HG02885 (cell line): ENCODE data around the gene MACC1.
"Not testable (repeated sequence)": the region's sequence is repeated elsewhere in the genome, so short reads cannot be mapped to it uniquely, and the experiment has no call there.

Experiments used
- ATAC-seq: cut with Tn5 transposase; IDR thresholded peaks from one replicate; pipeline ENCODE4 v1.9.1; 2021; ENCODE audit warnings: mild to moderate bottlenecking; ENCODE audit not compliant: unreplicated experiment, poor library complexity

MACC1 gene

DNA sequence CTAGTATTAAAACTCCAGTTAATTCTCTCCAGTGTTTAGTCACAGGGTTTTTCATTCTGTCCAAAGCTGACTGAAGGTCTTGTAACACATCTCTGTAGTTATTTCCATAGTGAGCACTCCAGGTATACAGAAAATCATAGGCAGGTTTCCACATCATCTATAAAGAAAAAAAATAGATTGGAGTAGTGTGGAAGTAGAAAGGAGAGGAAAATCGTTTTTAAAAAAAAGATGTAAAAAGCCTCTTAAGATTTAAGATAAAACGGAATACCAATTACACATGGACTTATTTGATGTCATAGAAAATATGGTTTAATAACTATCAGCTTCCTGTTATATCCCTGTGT, 76.2 kb downstream of the MACC1 start:
- no peak for ATAC-seq

DNA sequence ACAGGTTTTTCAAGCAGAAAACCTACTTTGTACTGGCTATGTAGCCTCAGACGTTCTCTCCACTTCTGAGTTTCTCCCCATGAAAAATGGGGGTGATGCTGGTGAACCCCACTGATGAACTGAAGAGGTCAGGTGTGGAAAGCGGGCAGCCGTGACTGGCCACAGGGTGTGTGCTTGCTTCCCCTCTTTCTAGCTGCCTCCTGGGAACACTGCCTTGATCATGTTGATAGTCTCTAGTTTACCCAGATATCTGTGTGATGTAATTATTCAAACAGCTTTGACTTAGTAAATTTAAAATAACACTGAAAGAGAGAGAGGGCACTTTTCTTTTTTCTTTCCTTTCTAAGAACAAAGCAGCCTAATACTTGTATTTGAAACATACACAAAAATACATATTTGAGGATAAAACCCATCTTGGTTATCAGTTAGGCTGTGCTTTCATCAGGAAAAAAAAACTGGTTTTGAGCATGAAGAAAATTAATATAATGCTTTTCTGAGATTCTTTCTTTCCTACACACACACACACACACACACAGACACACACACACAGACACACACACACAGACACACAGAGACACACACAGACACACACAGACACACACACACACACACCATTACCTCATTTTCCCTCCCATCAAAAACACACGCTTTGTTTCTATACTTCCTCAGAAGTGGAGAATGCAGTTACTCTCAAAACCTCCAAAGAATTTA, 76.7 kb downstream of the MACC1 start:
- no peak for ATAC-seq

DNA sequence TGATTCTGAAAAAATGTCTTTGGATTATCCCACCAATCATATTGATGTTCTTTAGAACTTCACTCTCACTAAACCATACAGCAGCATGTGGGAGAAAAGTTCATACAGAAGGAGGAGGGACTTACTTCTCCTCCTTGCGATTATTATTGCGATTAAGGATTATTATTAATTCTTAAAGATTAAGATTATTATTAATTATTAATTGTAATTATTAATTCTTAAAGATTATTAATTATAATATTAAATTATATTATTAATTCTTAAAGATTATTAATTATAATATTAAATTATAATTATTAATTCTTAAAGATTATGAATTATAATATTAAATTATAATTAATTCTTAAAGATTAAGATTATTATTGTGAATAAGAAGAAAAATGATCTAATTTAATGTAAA, 80.5 kb downstream of the MACC1 start:
- no peak for ATAC-seq

DNA sequence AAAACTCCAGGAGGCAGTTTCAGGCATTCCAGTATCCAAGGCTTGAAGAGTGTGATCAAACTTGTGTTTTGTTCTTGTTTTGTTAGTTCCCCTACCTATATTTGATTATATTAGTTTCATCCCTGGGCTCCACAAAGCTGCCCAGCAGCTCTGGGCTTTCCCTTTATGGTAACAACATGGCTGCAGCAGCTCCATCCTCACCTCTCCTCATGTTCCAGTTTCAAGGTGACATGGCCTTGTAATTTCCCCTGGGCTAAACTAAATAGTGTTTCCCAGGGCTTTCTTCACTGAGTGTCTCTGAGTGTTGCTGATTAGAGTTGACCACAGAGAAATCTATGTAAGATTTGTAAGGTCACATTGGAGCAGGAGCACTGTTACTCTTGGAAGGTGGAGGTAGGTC, 83.4 kb downstream of the MACC1 start:
- peak; percentile 34 for ATAC-seq

DNA sequence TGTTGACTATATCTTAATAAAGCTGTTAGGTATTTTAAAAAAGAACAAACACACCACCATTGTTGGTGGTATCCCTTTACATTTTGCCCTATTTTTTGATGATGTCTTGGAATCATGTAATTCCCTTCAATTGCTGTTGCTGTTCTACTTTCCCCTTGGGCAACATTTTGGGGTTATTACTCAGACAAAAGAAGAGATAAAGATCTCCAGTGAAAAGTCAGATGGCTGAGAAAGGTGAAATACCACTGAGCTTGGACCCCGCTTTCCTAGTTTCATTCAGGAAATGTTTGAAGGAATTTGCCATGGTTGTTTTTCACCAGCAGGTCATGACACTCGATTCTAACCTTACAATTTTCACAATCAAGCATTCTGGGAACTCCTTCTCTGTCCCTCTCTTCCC, 84.6 kb downstream of the MACC1 start:
- ATAC-seq: no peak

DNA sequence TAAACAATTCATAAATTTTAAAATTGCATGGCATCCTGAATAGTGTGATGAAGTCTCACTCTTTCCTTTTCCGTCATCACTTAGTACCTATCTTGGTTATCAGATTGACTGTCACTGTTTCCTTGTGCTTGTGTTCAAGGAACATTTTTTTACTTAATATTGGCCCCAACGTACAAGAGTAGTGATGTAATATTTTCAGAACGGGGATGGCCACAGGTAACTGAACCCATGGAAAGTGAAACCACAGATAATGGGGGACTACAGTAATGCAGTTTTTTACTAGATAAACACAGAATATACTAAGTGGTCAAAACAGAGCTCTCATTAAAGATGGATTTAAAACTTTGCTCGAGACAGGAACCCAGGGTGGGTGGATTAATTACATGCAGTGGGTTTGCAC, 85.4 kb downstream of the MACC1 start:
- peak; percentile 80 for ATAC-seq

DNA sequence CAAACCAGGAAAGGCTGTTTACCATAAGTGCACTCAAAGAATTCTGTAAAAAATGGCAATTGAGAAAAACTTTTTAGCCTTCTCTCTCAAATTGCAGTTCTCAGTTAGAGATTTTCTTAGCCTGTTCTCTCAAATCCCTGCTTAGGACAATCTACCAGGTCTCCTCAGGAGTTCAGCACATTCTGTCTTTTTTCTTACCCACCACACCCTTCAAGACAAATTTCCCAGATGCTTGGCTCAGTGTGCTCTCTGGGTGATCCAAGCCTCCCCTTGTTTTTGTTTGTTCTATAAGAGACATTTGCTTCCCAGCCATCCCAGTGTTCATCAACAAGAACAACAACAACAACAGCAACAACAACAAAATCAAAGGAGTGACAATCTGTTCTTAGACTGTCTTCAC, 87.3 kb downstream of the MACC1 start:
- ATAC-seq: no peak

DNA sequence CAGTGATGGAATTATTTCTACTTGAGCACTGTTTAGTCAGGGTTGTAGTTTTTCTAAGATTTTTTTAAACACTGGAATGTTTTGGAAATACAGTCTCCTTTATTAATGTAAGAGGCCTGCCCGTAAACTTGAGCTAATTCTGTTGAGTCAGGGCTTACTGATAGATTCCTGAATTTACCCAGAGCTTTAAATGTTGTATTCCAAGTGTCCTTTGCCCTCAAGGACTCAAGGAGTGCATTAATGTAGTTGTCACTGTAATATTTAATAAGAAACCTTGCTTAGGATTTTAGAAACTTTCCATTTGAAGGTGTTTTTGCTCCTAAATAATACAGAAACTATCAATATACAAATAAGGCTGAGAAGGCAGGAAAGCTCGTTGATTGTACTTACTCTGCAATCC, 89.2 kb downstream of the MACC1 start:
- ATAC-seq: no peak

DNA sequence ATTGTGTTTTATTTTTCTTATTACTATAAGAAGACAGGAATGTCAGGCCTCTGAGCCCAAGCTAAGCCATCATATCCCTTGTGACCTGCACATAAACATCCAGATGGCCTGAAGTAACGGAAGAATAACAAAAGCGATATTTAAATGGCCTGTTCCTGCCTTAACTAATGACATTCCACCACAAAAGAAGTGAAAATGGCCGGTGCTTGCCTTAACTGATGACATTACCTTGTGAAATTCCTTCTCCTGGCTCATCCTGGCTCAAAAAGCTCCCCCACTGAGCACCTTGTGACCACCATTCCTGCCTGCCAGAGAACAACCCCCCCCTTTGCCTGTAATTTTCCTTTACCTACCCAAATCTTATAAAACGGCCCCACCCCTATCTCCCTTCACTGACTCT, 91.1 kb downstream of the MACC1 start:
- ATAC-seq: not testable (repeated sequence)

DNA sequence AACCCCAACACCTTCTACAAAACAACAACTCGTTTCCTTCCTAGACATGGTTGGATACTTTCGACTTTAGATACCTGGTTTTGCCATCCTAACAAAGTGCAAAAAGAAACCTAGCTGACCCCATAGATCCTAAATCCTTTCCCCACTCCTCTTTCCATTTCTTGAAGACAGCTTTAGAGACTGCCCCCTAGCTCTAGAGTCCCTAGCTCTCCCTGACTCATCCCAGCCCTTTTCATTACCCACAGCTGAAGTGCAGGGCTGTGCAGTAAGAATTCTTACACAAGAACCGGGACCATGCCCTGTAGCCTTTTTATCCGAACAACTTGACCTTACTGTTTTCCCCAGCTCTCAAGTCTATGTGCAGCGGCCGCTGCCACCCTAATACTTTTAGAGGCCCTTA, 93.1 kb downstream of the MACC1 start:
- ATAC-seq: not testable (repeated sequence)

DNA sequence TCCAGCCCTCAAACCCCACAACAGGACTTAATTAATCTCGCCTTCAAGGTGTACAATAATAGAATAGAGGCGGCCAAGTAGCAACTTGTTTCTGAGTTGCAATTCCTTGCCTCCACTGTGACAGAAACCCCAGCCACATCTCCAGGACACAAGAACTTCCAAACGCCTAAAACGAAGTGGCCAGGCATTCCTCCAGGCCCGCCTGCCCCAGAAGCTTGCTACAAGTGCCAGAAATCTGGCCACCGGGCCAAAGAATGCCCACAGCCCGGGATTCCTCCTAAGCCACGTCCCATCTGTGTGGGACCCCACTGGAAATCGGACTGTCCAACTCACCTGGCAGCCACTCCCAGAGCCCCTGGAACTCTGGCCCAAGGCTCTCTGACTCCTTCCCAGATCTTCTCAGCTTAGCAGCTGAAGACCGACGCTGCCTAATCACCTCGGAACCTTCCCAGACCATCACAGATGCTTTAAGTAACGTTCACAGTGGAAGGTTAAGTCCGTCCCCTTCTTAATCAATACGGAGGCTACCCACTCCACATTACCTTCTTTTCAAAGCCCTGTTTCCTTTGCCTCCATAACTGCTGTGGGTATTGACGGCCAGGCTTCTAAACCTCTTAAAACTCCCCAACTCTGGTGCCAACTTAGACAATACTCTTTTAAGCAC, 94.4 kb downstream of the MACC1 start:
- not testable (repeated sequence) for ATAC-seq

DNA sequence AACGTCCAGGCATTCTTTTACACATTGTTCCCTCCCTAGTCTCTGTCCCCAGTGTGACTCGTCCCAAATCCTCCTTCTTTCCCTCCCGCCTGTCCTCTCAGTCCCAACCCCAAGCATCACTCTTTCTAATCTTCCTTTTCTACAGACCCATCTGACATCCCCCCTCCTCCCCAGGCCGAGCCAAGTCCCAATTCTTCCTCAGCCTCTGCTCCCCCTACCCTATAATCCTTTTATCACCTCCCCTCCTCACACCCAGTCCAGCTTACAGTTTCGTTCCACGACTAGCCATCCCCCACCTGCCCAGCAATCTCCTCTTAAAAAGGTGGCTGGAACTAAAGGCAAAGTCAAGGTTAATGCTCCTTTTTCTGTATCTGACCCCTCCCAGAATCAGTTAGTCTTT, 95.1 kb downstream of the MACC1 start:
- ATAC-seq: no peak

DNA sequence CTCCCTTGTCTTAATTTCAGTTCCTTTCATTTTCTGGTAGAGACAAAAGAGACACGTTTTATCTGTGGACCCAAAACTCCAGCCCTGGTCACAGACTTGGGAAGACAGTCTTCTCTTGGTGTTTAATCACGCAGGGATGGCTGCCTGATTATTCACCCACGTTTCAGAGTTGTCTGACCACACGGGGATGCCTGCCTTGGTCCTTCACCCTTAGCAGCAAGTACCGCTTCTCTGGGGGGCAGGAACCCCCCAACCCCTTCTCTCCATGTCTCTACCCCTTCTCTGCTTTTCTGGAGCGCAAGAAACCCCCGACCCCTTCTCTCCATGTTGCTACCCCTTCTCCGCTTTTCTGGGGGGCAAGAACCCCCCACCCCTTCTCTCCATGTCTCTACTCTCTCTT, 95.8 kb downstream of the MACC1 start:
- no peak for ATAC-seq

DNA sequence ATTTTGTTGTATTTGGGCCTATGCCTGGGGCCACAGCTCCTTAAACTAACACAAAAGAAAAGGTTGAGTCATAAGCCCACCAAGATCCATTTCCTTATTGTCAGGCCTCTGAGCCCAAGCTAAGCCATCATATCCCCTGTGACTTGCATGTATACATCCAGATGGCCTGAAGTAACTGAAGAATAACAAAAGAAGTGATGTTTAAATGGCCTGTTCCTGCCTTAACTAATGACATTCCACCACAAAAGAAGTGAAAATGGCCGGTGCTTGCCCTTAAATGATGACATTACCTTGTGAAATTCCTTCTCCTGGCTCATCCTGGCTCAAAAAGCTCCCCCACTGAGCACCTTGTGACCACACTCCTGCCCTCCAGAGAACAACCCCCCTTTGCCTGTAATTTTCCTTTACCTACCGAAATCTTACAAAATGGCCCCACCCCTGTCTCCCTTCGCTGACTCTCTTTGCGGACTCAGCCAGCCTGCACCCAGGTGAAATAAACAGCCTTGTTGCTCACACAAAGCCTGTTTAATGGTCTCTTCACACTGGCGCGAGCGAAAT, 96.5 kb downstream of the MACC1 start:
- ATAC-seq: not testable (repeated sequence)

DNA sequence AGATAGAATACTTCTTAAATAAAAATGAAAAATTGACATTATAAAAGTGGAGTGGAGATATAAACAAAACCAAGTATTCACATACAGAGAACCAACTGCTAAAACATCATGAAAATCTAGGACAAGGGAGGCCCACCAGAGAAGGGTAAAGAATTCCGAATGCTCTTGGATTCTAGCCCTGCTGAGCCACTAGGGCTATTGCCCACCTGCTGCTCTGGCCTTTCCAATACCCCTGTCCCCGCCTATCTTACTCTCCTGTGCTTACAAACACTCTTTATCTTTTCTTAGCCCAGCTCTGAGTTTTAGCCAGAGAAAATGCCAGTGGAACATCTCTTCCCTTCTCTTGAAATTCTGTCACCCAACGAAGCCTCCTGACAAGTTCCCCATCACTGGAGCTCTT, 100.3 kb downstream of the MACC1 start:
- no peak for ATAC-seq

DNA sequence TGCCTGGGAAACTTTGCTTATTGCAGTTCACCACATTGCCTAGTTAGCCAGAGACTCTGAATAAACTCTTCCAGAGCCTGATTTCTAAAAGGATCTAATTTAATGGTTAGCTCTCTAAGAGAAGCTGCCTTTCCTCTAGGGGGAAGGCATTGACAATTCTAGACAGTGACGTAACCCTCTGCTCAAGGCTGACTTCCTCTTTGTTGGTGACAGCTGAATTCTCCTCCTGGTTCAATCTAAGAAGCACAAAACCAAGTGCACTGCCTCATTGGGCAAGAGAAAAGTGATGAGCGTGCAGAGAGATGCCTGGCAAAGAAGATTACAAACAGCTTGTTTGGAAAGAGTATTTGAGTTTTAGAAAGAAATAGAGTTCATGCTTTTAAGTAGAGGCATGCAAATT, 102.7 kb downstream of the MACC1 start:
- ATAC-seq: peak; percentile 89

DNA sequence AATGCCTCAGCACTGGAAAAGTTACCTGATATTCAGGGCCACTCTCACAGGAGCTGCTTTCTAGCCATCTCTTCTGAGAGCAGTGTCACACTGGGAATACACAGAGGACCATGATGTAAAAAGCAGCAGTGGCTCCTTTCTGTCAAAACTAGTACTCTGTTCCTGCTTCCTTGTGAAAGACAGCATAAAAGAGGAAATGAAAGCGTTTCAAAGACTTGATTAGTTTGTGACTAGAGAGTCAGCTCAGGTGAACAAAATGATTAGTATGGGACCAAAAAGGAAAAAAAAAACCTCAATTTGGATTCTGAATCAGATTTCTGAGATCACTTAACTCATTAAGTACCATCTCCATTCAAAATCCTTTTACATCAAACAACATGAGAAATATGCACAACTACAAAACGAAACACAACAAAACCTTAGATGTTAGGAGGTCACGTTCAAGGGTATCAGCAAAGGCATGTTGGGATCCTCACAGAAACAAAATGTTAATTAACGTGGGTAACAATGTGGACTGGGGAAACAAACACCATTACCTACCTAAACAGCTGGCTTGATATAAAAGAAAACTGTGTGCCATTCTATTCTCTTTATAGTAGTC, 103.7 kb downstream of the MACC1 start:
- peak; percentile 91 for ATAC-seq

DNA sequence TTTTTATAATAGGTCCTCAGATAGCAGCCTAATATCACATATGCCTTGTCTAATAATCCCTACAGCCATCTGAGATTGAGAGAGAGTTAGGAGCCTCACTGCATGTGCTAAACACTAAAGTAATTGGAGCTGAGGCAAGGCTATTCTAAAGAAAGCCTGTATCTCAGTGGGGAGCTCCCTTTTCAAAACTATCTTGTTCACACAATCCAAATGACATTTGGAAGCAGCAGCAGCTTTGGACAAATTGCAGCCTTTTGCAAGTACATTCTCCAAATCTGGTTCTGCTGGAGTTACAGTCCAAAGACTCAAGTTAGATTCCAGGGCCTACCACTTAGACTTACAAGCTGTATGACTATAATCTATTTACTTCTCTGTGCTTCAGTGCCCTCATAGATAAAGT, 104.5 kb downstream of the MACC1 start:
- no peak for ATAC-seq

DNA sequence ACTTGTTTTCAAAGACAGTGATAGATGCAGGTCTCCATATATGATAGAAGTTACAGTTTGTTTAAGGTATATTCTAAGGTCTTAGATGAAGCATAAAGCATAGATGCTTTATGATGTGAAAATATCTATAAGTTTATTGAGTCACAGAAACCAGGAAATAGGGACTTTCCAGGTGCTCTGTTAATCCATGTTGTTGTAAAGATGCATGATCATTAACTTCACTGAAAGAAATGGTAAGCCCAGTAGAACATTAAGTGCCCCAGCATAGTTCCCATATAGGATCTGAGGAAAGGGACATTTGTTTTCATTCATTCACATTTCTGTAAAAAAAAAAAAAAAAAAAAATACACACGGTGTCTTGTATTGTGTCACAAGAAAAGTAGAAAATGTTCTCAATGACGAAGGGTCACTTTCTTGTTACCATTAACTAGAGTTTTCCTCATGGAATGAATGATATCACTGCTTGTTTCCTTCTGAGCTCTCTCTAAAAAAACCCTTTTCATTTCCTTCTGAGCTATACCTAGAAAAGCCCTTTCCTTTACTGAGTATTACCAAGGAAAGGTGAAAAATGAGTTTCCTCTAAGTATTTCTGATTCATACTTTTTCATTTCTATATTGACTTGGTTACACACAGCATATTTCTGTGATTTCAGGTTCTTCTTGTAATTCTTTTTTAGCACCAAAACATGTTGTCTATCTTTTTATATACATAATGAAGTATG, 105.2 kb downstream of the MACC1 start:
- no peak for ATAC-seq

DNA sequence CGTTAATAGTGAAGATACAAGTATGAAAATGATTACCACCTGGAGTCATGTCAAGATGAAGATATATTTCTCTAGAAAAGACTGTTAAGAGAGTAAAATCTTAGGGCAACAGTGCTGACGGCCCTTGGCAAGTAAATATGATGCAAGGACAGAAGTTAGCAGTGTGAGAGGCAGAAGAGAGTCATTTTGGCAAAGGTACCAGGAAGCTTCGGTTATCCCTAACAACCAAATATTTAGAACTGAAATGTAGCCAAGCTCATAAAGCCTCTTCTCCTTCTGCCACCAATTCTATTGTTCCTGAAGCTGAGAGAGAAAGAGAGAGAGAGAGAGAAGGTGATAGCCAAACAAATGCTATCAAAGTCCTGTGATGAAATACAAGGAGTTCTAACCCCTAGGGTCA, 109.6 kb downstream of the MACC1 start:
- ATAC-seq: no peak

DNA sequence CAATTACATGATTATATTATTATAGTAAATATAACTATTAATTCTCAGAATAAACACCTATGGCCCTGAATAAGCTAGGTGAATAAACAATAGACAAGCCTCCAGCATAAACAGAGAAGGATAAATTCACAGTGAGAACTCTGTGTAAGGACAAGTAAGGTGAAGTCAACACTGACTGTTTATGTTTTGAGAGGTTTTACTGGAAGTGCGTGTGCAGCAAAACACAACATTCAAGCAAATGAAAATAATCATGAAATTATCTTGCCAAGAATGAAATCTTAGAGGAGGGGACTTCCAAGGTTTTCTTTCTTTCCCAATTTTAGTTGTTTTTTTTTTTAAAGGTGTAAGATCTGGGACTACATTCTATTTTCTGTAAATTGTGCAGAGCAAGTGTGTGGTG, 112.5 kb downstream of the MACC1 start:
- no peak for ATAC-seq
